ENCODE data around the gene TBC1D14.

- no peak for TF ChIP-seq CTCF (IDR thresholded peaks at IDR 0.05)
- no peak for TF ChIP-seq ZBTB33 (IDR thresholded peaks at IDR 0.05; ENCODE audit: borderline replicate concordance, low read depth)
- TF ChIP-seq RCOR1 (IDR thresholded peaks at IDR 0.05; ENCODE audit: low read length) = no peak
- no peak for TF ChIP-seq USF1 (IDR thresholded peaks at IDR 0.05; ENCODE audit: borderline replicate concordance, low read depth)
- TF ChIP-seq RAD21 (IDR thresholded peaks at IDR 0.05; ENCODE audit: low read length) = no peak
- no peak for TF ChIP-seq FOSL2 (IDR thresholded peaks at IDR 0.05; ENCODE audit: borderline replicate concordance, low read depth)
- no peak for TF ChIP-seq EP300 (IDR thresholded peaks at IDR 0.05; ENCODE audit: borderline replicate concordance in 1 of 2, low read depth in 1 of 2, low read length in 1 of 2)
- TF ChIP-seq MAX (IDR thresholded peaks at IDR 0.05; ENCODE audit: low read depth) = no peak
- no peak for TF ChIP-seq RFX5 (IDR thresholded peaks at IDR 0.05; ENCODE audit: low read length)
- TF ChIP-seq POLR2AphosphoS5 (IDR thresholded peaks at IDR 0.05; ENCODE audit: low read depth, low read length) = no peak
- no peak for TF ChIP-seq FOXM1 (IDR thresholded peaks at IDR 0.05; ENCODE audit: low read depth)
- no peak for TF ChIP-seq REST (IDR thresholded peaks at IDR 0.05; ENCODE audit: low read depth, low read length)
- no peak for TF ChIP-seq SMC3 (IDR thresholded peaks at IDR 0.05; ENCODE audit: low read depth, low read length)
- TF ChIP-seq FOXJ3 (CRISPR knock-in tag; IDR thresholded peaks at IDR 0.05) = no peak
Measured at GRCh38 chr4:6969826-6970800, 60.5 kb downstream of the TBC1D14 start.
